C1 segment of cervical spinal cord (tissue), 14 donors: ENCODE data around the gene DNAH17.

Source experiments
- DNase-seq, 14 donors: peaks; one replicate each; lab custom pipeline; 2025; lab: John Stamatoyannopoulos, UW

The DNAH17 gene

GRCh38 chr17:78454346-78454745 lies 122.8 kb downstream of the DNAH17 start:
- DNase-seq, result no peak

DNA sequence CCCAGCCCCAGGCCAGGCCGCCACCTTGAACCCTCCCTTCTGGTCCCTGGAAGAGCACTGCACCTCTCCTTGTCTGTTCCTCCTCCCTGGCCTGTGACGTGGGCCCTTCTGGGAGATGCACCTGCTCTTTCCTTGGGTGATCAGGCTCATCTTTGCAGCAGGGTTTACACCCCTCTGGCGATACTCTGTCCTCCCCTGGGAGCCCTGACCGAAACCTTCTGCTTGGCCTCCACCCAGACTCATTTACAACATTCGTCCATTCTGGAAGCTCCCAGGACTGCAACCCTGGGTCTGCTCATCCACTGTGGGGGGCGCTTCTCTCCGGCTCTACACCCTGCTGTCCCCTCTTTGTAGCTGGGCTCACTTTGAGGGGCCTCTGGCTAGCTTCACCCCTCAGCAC lies 125.4 kb downstream of the DNAH17 start:
- DNase-seq, result no peak

DNA sequence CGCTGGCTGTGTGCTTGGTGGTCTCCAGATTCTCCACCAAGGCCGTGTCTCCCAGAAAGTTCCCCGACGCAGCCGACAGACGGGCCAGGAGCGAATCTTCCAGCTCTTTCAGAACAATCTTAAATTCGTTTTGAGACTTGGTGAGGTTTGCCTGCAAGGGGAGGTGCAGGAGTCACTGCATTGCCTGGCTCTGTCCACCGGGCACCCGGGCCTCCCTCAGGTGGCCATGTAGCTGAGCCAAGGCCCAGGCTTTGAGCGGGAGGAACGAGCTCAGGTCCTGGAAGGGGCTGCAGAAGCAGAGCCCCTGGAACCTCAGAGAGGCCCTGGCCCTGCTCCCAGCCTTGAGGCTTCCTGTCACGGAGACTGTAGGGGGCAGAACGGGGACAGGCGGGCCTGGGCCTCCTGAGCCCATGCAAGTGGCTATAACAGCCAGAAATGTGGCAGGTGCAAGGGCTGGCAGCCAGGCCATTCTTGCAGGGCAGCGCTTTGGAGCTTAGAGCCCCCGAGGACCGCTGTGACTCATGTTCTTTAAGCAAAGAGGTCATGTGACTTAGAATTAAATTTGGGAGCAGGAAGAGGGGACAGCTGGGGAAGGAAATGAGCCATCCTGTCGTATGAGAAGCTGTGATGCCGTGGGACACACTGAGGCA lies 126.4 kb downstream of the DNAH17 start:
- peak in 1 of 14 donors; percentile 86 for DNase-seq

GRCh38 chr17:78449983-78450595 lies 127.1 kb downstream of the DNAH17 start:
- DNase-seq, result peak in 1 of 14 donors; percentile 35

- no peak for DNase-seq
These were observed 128.7 kb downstream of the DNAH17 start for GRCh38 chr17:78448356-78448993.

DNA sequence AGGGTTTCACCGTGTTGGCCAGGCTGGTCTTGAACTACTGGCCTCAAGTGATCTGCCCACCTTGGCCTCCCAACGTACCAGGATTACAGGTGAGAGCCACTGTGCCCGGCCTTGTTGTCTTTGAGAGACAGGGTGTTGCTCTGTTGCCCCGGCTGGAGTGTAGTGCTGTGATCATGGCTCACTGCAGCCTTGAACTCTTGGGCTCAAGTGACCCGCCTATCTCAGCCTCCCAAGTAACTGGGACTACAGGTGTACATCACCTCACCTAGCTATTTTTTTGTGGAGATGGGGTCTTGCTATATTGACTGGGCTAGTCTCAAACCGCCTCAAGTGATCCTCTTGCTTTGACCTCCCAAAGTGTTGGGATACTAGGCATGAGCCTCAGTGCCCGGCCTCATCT lies 130.4 kb downstream of the DNAH17 start:
- no peak for DNase-seq

DNA sequence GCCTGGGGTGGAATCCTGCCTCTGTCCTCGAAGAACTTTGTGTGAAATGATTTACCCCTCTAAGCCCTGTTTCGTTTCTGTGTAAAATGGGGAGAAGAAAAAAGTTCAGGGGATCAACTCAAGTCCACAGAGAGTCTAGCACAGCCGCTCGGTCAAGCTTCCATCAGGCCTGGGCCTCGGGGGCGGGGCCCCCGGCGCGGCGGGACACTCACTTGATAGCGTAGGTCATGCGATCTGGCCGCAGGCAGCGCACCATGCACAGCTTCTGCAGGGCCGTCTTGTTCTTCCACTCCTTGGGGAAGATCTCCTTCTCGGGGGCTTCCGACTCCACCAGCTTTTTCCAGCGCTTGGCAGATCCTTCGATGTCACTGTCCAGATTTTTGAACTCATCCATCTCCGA lies 132.8 kb downstream of the DNAH17 start:
- no peak for DNase-seq

DNA sequence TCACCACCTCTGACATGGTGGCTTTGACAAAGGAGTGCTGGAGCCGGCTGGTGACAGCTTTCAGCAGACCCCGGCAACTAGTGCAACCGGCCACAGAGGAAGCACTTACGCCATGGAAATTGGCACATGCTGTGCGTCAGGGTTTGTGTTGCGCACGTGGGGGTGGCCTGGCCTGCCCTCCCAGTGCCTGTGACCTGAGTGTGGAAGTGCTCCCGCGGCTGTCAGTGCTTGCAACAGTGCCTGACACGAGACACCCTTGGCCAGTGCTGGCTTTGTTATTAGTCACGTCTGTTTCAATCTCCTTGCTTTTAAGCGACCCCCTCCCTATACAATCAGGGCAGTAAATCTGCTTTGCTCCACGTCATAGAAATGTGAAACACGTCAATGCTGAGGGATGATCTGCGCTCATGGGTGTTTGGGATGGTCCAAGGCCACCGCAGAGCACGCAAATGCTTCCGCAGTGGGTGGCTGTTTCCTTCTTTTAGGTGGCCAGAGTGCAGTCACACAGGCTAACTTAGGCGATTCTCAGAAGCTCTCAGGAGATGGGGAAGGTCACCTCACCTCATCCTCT lies 134.5 kb downstream of the DNAH17 start:
- DNase-seq, result peak in 2 of 14 donors; percentile 30 to 72

- no peak for DNase-seq
These were observed 135.8 kb downstream of the DNAH17 start for GRCh38 chr17:78441271-78441971.

- DNase-seq, result no peak
These were observed 138.4 kb downstream of the DNAH17 start for GRCh38 chr17:78438694-78439325.

DNA sequence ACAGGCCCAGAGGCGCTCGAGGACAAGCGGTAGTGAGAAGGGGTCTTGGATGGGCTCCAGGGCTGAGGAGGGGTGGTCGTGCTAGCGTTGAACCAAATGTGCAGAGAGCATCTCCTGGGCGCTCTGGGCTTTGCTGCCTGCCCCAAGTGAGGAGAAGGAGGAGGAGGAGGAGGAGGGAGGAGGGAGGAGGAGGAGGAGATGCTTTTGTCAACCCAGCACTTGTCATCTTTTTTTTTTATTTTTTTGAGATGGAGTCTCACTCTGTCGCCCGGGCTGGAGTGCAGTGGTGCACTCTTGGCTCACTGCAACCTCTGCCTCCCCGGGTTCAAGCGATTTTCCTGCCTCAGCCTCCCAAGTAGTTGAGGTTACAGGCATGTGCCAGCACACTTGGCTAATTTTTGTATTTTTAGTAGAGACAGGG lies 138.9 kb downstream of the DNAH17 start:
- no peak for DNase-seq

DNA sequence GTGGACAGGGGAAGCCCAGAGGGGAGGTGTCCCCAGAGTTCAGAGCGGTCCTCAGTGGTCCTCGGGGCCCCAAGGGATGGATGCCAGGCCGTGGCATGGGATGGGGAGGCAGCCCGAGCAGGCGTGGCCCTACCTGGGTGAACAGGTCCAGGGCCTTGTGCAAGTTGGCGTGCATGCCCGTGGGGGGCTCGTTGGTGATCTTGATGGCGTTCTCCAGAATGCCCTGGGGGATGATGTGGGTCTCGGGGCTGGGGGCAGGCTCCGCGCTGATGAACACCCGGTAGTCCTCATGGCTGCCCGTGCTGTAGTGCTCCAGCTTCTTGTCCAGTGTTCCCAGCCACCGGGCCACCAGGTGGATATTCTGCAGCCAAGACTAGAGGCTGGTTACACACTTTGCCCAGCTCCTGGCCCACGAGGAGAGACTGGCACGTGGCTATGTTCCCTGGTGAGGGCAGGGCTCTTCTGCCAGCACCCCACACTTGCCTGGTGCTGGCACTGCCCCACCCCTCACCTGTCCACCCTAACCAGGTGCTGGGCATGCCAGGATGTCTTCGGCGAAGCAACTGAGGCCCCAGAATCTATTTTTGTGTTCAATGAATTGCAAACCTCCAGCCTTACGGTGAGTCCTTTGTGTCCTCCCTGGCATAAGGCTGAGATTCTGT lies 139.6 kb downstream of the DNAH17 start:
- no peak for DNase-seq

- no peak for DNase-seq
These were observed 141.7 kb downstream of the DNAH17 start for GRCh38 chr17:78435330-78436005.

DNA sequence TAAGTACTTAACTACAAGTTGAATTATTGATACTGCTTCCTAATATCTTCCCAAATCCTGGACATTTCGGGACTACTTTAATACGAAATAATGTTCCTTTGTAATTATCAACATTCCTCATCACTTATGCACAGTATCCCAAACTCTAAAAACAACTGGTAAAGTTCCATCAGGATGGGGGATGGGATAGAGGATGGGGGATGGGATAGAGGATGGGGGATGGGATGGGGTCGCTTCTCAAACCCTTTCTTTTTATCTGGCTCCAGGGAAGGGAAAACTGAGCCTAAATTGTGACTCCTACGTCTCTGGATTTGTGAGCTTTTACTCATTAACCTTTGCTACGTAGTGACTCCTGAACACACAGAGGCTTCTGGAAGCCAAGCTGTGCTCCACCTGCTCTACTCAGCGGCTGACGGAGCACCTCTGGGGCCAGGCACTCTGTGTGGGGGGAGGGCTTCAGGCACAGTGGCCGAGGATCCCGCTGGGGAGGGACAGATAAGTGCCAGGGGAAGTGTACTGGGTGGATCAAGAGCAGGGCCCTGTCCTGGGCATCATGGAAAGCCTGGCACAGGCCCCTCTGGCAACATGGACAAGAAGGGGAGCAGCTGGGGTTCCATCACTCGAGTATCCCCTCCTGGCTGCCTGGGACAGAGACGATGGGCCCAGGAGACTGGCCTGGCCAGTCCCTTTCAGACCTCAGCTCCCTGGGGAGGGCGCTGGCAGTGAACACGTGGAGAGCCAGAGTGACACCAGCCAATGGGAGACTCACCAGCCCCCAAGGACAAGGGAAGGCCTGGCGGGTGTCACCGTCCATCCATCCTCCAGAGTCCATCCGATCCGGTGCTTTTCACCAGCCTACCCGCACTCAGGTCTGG lies 142.5 kb downstream of the DNAH17 start:
- no peak for DNase-seq

- DNase-seq, result no peak
These were observed 143.3 kb downstream of the DNAH17 start for GRCh38 chr17:78433780-78434335.

DNA sequence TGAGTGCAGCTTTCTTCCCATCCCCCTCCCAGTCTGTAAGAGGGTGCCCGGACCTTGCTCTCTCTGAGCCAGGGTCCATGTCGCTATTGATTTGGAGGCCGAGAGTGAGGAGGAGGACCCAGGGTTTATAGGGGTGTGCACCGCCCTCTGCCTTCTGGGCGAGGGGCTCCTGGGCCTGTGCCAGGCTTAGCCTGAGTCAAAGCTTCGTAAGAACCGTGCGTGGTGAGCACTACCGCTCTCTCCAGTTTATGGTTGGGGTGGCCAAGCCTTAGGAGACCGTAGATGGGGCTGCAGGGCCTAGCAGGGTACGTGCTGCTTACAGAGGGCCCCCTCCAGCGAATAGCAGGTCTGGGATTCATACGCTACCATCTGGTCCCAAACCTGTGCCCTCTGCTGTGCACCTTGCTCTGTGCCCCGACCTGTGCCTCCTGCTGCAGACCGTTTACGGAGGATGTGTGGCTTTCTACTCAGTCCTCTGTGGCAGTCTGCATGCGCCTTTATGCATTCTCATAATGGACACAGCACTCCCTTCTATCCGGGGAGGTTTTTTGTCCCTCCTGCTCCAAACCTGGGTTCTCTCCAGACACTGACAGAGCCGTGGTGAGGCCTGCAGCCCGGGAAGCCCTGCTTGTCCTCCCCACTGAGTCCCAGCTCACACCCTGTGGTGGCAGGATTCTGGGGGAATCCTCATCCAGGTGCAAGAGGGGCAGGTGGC lies 144.0 kb downstream of the DNAH17 start:
- DNase-seq, result no peak

DNA sequence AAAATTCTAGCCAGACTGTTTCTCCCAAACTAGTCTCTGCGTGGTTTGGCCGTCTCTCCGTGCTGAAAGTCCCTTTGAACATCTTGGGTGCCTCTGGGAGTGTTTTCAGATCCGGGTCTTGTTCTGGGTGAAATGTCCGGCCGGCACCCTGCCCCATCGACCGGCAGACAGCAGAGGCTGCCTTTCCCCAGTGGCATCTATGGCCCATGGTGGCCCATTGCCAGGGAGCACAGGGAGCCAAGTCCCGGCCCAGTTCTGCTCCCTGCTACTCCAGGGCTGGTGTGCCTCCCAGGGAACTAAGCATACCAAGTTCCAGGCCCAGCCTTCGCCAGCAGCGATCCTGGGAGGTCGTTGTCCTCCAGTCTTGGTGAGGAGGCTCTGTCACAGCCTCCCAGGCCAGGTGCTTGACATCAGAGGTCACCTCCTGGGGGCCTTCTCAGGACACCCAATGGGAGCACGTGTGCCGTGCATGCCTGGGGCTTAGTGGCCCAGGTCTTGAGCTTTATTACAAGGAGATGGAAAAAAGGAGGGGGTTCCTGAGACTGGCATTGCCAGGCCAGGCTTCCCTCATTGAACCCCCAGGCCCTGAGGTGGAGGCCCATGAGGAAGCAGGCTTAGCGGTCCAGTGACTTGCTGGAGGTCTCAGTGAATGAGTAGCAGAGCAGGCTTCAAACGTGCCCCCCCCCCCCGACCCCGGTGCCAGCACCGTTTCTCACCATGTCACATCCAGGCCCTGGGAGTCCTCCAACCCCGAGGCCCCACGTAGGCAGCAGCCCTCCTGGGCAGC lies 144.8 kb downstream of the DNAH17 start:
- peak in 12 of 14 donors; percentile 23 to 81 (median 62) for DNase-seq

DNA sequence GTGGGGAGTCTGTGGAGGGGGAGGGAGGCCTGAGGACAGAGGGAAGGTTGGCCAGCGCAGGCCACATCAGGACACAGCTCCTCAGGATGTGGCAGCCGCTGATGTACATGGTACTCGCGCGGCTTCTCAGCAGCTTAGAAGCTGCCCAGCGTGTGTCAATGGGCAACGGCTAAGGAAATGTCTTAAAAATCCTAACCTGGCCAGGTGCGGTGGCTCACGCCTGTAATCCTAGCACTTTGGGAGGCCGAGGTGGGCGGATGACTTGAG lies 145.6 kb downstream of the DNAH17 start:
- no peak for DNase-seq
